Ramos (cell line): ENCODE results near the gene USF1.

Source experiments
- in situ Hi-C: fragments of 300-500 bp; cut with MboI; formaldehyde crosslinking; loops from one replicate; pipeline ENCODE4 v1.14.3; 2022; ENCODE audit warnings: low sequenced_read_pairs; ENCODE audit not compliant: unreplicated experiment

The USF1 gene

GRCh38 chr1:161000736-161001480, 44.9 kb downstream of the USF1 start:
- in situ Hi-C loops, result no loop called here

- in situ Hi-C loops, result loop anchor here (10.0 kb wide), 1 partner anchor 95 kb away; the partner anchor contains the start of gene KLHDC9
Observed at GRCh38 chr1:160999376-160999775, 46.4 kb downstream of the USF1 start.

- in situ Hi-C loops, result loop anchor here (10.0 kb wide), 1 partner anchor 97 kb away; the partner anchor contains the start of gene KLHDC9
Observed at GRCh38 chr1:160997323-160998038, 48.3 kb downstream of the USF1 start.

GRCh38 chr1:160996178-160996577, 49.6 kb downstream of the USF1 start:
- in situ Hi-C loops, result loop anchor here (10.0 kb wide), 1 partner anchor 99 kb away; the partner anchor contains the start of gene KLHDC9

GRCh38 chr1:160993544-160994193, 52.1 kb downstream of the USF1 start:
- in situ Hi-C loops, result loop anchor here (10.0 kb wide), 1 partner anchor 101 kb away; the partner anchor contains the start of gene KLHDC9

GRCh38 chr1:160992036-160992435, 53.7 kb downstream of the USF1 start:
- in situ Hi-C loops, result loop anchor here (10.0 kb wide), 1 partner anchor 103 kb away; the partner anchor contains the start of gene KLHDC9
